Activated CD4-positive, CD25-positive, alpha-beta regulatory T cell (primary cell): ENCODE results near the gene COL5A2.

Experiments
- DNase-seq, 4 experiments: peaks; one replicate each; lab custom pipeline; 2025; lab: John Stamatoyannopoulos, UW

Gene COL5A2

DNA sequence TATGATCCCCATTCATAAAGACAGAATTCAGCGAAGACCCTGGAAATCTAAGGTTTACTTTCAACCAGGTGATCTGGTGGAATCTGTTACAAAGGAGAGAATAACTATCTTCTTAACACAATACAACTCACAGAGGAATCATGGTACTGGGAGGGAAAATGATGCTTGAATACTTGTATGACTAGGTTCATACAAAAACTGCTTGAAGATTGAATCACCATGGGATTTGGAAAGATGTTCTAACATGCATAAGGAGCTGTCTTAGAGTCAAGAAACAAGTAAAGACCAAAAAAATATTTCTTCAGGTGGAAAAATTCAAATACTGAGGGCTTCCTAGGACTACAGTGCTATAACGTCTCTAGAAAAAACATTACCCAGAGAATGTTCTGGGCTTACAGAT, 32.2 kb downstream of the COL5A2 start:
- DNase-seq, result no peak

DNA sequence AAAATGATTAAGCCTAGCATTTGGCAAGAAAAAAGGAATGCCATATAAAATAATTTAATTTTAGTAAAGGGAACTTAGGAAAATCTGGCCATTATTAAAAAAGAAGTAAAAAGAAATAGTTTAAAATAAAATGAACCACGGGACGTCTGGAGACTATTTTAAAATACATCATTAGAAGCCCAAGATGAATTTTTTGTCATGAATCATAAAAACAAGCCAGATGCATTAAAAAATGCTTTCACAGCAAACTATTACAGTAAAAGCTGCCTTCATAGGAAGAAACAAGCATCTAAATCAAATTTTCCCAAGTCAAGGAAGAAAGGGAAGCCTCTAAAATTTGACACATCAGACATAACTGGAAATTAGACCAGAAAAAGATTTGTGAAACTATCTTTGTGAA, 33.0 kb downstream of the COL5A2 start:
- no peak for DNase-seq

DNA sequence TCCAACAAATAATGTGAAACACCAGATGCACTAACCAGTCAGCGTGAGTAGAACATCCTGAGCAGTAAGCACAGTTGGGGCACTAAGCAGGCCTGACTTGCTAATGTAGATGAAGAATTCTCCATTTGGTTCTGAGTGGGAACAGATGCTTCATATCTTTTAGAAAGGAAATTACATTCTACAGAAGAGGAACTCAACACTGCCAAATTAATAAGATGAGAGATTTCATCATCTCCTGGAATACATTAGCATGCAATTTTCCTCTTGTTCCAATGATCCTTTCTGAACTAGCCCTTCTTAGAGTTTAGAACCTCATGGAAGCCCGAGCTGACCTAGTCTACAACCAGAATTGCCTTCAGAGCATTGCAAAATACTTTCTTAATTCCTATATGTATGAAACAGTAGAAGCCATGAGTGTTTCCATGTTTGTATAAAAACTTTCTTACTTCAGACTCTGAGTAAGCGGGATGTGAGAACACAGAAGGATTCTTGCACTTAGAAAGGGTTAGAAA, 34.8 kb downstream of the COL5A2 start:
- DNase-seq, result no peak

DNA sequence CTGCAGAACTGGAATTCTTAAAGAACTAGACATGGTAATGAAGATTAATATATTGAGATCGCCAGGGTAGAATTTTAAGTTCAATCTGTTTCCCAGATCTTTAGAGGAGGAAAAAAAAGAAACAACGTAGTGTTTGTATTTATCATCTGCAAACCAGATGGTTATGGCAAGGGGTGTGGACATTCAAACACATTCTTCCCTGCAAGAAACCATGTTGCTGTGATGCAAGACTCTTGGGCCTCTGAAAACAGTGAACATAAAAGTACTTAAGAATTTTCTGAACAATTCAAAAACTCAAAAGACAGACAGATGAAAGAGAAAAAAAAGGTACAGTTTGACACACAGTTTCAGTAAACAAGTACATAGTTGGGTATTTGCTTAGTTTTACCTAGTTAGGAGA, 35.6 kb downstream of the COL5A2 start:
- no peak for DNase-seq

DNA sequence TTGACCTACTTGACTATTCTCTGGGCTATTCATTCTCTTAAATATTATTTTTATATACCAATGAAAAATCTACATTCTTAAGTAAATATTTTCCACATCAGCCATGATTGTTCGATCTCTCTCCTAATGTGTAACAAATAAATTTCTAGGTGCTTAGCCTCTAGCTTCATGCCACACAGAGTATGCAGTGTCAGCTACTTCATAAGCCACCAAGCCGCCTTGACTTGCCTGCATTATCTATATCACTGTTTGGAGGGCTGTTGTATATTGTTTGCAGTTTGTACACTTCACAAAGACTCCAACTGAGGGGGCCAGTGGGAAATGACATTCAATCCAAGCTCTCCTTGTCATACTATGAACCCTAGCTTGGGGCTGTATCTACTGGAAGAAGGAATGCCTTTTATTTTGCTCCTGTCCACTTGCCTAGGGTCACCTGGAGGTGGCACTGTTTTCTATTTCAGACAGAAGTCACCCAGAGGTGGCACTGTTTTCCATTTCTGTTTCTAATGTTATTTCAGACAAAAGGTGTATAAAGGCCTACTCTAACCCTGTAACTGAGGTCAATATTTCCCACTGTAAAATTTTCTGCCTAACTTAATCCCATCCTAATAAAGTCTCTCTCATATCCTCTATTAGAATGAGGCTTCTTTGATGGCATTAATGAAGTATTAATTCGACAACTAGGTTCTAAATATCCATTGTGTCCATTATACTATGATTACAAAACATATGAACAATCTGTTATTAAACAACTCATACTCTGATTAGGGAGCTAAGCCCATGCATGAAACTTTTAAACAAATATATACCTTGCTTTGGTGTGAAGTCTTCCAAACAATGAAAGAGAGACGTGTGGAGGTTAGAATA, 36.4 kb downstream of the COL5A2 start:
- DNase-seq, result peak in 1 of 4 experiments; percentile 0

DNA sequence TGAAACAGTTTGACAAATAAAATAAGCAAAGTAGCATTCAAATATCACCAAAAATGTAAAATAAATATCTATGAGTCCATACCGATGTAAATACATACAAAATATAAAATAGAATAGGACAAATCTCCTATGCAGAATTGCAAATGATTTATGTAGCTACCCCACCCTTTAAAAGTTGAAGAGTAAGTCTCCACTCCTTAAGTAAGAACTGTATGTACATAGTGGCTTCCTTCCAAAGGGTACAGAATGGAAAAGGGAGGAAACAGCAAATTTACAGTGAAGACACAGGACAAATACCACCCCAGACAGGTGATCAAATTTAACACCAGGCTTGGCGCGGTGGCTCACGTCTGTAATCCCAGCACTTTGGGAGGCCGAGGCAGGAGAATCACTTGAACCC, 40.8 kb downstream of the COL5A2 start:
- DNase-seq, result no peak

DNA sequence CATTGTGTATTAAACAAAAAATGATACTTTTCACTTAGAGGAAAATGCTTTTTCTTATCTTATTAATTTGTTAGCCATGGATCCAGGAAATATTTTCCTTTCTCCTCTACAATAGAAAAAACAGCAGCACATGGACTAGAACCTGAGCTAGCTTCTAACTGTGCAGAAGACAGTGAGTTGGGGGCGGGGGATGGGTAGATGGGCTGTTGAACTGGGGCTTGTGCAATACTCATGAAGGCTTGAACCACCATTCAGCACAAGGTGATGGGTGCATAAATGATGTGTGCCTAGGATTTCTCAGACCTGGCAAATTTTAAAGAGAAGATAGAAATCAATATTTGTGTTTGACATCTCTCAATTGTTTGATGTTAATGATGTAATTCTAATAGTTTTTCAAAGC, 42.0 kb downstream of the COL5A2 start:
- no peak for DNase-seq

DNA sequence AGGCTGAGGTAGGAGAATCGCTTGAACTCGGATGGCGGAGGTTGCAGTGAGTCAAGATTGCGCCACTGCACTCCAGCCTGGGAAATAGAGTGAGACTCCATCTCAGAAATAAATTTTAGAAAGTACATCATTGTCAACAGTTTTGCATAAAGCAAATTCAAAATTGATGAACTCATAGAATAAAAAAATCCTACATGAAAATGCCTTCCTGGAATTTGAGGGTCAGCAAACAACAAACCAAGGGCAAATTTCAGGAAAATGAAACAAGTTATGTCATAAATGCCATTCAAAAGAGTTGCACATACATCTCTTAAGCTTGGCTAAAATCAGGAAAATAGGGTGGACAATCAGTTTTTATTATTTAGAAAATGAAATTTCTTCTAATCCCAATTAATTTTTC, 45.1 kb downstream of the COL5A2 start:
- DNase-seq, result no peak

DNA sequence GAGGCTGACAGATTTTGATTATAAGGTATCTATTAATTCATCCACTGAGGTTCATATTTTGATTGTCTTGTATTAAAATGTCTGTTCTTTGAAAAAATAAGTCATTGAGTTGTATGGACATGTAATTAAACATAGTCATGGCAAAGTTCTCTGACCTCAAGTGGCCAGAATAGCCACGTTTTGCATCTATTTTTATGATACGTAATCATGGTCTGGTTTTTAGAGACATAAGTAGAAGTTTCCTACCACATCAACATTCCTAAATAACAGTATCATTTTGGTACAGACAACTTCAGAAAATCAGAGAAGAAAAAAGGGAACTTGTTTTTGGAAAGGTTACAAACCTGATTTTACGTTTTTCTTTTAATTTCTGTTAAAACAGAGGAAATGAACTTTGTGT, 47.6 kb downstream of the COL5A2 start:
- DNase-seq, result no peak

DNA sequence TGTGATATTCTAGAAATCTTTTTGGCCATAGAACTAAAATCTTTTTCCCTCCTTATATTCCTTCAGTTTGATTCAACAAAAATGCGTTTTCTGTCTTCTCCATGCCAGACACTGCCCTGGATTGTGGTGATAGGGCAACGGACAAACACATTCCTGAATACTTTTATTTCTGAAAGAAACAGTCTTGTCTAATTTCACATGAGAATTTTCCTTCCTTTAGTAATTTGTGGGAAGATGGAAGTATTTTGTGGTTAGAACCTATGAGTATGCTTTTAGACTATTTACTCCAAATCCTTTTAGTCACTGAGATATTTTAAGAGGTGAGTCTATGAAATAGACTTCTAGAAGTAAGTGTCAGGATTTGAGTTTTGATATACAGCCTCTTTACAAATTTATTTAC, 49.6 kb downstream of the COL5A2 start:
- DNase-seq, result no peak

DNA sequence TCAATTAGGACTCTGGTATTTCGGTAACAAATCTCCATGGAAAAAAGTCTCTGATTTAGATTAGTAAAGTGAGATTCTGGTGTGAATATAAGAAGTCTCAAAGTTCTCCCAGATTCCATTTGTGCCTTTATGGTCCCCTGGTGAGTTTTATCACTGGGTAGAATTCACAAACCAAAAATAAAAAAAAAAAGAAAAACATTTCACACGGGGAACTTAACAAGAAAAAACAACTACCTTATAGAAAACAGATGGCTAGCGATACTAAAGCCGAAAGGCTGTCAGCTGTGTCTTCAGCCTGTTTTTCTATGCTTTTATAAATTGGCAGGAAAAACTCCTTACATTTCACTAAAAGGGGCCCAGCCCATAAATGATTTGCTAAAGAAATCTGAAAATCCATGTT, 50.6 kb downstream of the COL5A2 start:
- DNase-seq, result no peak

DNA sequence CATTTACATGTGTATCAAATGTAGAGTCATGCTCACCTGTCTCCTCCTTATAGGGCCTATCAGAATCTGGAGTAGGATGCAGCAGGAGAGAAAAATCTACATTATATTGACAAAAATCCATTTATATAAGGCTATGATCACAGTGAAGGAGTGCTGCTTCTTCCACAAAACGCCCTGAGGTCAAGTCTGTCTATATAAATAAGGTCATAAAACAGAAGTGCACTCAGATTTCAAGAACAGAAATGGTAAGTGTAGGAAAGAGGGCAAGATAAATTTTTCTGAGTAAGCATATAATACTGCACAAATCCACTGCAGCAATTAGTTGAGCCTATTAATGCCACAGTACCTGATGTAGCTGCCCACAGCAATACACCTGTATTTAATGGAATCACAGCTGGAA, 51.8 kb downstream of the COL5A2 start:
- DNase-seq, result no peak

DNA sequence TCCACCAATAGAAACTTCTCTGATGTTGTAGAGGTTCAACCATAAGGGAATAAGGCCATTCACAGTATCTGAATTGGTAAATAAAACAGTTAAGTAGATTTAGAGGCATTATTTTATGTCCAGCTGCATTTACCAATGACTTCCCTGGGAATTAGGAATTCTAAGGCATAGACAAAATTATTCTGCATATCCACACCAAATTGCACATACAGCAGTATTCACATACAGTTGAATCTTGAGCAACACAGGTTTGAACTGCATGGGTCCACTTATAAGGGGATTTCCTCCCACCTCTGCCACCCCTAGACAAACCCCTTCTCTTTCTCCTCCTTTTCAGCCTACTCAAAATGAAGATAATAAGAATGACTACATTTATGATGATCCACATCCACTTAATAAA, 54.4 kb downstream of the COL5A2 start:
- DNase-seq, result no peak

DNA sequence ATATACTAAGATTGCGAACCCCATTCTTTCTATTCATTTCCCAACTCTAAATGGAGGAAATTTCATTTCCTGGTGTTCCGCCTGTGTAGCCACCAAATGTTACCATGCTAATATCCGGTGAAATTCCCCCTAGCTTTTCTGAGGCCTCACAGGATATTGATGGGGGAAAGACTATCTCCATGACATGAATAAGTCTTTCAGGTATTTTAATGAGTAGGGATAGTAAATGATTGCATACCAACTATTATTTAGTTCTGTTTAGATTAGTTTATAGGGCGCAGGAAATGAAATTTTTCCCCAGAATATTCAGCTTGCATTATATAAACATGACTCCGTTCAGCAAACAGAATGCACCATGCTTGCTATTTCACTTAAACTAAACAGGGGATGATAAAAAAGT, 55.4 kb downstream of the COL5A2 start:
- no peak for DNase-seq

DNA sequence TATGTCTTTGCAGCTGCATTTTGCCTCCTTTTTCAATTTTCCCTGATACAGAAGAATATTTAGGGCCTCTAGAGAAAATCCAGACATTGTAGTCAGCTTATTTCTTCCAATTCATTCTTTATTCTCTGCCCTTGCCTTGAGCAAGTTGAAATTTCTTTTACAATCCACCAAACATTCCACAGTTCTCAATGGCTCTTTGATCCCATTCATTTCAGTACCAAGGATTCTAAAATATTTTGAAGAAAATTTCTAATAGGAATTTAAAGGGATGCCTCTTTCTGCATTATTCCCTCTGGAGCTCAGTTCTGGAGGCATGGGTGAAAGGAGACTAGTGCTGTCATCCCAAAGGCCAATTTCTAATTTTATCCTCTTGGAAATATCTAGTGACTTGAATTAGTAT, 61.2 kb downstream of the COL5A2 start:
- DNase-seq, result no peak

DNA sequence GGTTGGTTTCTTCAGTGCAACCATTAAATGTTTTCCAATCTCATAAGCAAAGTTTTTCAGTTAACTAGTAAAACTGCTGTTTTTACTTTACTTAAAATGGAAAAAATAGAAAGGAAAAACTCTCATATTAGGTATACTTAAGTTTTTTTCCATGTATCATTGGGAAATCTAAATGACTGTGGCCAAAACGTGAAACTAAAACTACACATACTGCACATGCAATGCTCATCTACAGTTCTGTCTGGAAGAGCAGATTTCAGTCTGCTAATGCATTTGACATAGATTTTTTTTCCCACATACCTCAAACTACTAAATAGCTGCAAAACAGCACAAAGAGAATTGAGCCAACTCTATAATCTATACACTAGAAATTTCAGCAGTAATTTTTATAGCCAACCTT, 62.6 kb downstream of the COL5A2 start:
- DNase-seq, result no peak

DNA sequence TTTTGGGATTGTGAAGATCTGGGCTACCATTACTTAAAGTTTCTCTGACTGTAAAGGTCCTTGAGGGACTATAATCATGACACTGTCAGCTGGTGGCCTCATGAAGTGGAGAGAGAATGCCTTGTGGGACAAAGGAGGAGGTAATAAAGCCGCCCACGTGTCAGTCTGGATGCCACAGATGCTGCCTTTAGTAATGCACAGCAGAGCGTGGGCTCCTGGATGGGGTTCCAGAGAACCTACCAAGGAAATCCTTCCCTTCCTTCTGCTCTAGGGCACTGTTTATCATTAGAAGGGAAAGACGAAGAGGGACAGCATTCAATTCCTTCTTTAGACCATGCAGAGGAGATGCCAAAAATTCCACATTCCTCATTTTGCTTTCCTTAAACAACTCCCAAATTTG, 63.5 kb downstream of the COL5A2 start:
- no peak for DNase-seq

DNA sequence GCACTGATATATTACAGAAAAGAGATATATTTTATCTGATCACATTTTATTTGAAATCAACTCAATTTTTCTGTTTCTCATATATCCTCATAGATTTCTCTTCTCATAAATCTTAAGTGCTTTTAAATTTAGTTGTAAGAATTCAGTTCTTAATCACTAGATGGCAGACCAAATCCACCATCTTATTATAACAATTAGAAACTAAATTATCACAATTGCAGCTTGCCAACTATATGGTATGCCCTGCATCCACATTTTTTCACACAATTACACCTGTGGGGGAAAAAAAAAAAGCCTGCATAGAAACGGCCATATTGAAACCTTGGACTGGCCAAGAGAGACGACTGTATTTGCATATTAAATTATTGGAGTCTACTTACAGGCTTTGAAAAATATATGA, 64.4 kb downstream of the COL5A2 start:
- DNase-seq, result no peak

DNA sequence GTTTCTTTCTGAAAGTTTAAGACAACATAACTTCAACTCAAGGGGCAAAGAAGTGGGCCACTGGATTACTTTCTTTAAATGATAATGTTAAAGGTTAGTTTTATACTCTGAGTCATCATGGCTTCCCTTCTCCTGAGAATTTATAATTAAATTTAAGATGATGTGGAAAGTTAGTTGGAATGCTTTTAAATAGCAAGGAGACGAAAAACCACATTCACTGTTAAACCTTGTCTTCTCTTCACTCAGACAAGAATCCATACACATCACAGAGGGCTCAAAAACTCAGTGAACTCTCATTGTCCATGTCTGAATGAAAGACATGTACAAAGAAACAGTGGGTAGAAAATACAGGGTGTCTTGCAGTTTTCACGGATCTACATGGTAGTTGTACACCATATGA, 65.6 kb downstream of the COL5A2 start:
- DNase-seq, result no peak

DNA sequence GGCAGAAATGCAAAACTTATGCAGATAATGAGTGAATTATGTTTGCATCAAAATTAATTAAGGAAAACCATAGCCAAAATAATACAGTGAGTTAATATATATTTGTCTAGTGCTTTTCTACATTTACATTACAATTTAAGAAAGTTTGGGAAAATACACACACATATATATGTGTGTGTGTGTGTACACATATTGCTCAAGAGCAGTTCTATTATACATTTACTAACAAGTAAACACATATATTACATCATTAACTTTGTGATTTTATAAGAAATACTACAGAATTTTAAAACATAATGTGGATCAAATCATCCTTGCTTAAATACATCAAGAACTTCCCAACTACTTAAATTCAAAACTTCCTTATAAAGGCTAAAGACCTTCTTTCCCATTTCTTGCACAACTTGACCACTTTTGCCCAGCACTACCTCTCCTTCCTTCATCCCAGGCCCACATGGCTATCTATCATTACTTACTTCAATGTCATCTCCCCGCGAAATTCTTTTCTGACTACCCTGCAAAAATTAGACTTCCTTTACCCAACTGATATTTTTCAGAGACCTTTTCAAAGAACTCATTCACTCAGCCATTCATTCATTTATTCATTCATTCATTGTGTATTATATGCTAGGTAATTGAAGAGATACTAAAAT, 68.4 kb downstream of the COL5A2 start:
- DNase-seq, result no peak

DNA sequence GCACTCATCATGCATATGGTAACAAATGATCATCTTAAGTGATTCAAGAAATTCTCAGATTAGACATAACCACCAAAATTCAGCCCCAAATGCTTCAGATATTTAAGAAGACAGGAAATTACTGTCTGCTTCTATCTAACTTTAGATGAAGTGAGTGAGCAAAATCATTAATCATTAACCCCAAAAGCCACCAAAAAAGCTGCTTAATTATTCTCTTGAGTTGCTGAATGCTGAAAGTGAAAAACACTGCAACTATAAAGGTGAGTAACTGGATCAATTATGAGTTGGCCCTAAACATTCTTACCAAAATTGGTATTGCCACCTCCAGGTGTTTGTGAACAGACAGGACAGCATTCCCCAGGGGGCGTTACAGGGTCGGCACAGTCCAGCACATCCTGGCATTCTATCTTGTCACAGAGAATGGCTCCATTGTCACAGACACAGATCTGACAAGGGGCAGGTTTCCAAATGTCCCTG, 69.6 kb downstream of the COL5A2 start:
- no peak for DNase-seq

DNA sequence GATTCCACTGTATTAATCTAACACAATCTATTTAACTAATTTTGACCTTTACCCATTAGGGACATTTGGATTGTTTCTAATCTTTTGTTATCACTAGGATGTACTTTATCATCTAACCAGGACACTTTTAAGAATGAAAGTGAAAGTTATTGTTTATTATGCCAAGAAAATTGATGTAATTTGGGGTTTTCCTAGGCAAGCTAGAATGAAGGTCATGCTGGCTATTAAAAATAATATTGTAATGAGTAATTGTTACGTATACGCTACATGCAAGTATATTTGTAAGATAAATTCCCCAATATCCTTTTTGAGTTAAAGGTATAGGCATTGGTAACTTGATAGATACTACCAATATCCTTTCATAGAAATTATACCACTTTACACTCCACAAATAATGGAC, 74.6 kb downstream of the COL5A2 start:
- DNase-seq, result no peak

DNA sequence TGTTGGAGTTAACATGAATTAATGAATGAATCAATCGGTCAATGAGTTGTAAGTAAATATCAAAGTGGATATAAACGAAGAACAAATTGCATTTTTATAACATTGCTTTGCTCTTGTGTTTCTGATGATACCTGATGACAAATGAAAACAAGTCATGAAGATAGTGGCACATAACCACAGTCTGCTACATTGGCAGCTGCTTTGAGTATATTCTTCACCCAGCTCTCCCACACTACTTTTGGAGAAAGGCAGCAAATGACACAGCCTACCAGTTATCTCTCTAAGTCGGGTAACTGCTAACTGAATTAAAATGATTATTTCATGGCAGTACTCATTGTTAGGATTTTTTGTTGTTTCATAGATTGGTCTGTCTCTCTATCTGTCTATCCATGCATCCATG, 76.8 kb downstream of the COL5A2 start:
- no peak for DNase-seq
